Transverse colon (tissue), 4 donors: Measurements from ENCODE around the gene KCTD15. TPM values are rescaled to one million over a fixed set of nuclear protein-coding genes. Genes with fewer than 3 reads are reported as not detected.

Source experiments
- DNase-seq: peaks from one replicate; pipeline ENCODE4 v3.0.0-alpha.2; 2019
- H3K27ac ChIP-seq, 4 donors: fragments of 200-600 bp; sonication (generic); 2 replicates each; pipeline ENCODE4 v1.5.1; 2016 to 2018; ENCODE audit warnings: inconsistent platforms in 4 of 4
- H3K27me3 ChIP-seq: fragments of 200-600 bp; sonication (generic); 2 replicates; pipeline ENCODE4 v1.5.1; 2017; ENCODE audit warnings: inconsistent platforms
- H3K36me3 ChIP-seq, 4 donors: fragments of 200-600 bp; sonication (generic); 2 replicates each; pipeline ENCODE4 v1.5.1; 2017 to 2019; ENCODE audit warnings: inconsistent platforms in 4 of 4
- H3K4me1 ChIP-seq, 4 donors: fragments of 200-600 bp; sonication (generic); 2 replicates each; pipeline ENCODE4 v1.5.1; 2017 to 2020; ENCODE audit warnings: inconsistent platforms in 4 of 4
- H3K4me3 ChIP-seq, 4 donors: fragments of 200-600 bp; sonication (generic); 1 replicate in 1 of 4; 2 replicates in 3 of 4; pipeline versions ENCODE4 v1.5.1 to v1.6.1; 2017 to 2019; ENCODE audit warnings: inconsistent platforms in 4 of 4
- H3K9me3 ChIP-seq, 2 donors: fragments of 200-600 bp; sonication (generic); 2 replicates each; pipeline ENCODE4 v1.5.1; 2017 to 2019; ENCODE audit warnings: inconsistent platforms in 2 of 2
- EP300 ChIP-seq: sonication (generic); formaldehyde crosslinking; IDR thresholded peaks from one replicate; pipeline ENCODE4 v1.6.1; 2017; ENCODE audit warnings: antibody characterized with exemption, low read depth
- POLR2A ChIP-seq: fragments of 450-650 bp; IDR thresholded peaks from one replicate; pipeline ENCODE4 v1.6.1; 2016; ENCODE audit warnings: antibody characterized with exemption, mild to moderate bottlenecking, moderate library complexity
- POLR2AphosphoS5 ChIP-seq, 3 donors: sonication (generic); formaldehyde crosslinking; IDR thresholded peaks; one replicate each; pipeline ENCODE4 v1.6.1; 2016; ENCODE audit warnings: antibody characterized with exemption in 3 of 3
- WGBS, 2 donors: methylation state at CpG; one replicate each; pipeline ENCODE4 v1.1.5; 2018; ENCODE audit warnings: low coverage in 1 of 2; 5-methylcytosine and 5-hydroxymethylcytosine counted together
- in situ Hi-C, 4 donors: fragments of 200-750 bp; cut with MboI; loops; one replicate each; pipeline versions ENCODE4 v1.15.0 to v1.15.1; 2017; ENCODE audit warnings: low sequenced_read_pairs in 3 of 4, low pct_ligation_motif_present in 1 of 4, low pct_unique_long_range_greater_than_20kb in 1 of 4
- intact Hi-C: fragments of 100-400 bp; cut with DNase I; formaldehyde crosslinking; loops from one replicate; pipeline ENCODE4 v1.15.1; 2023; ENCODE audit warnings: low total_unique reads
- total RNA-seq, 4 donors: library from RNA; depleted of rRNA; stranded (reverse); fragments of >200 nt; gene quantifications; one replicate each; pipeline ENCODE4 v1.1.0, GENCODE V29; 2016
- TF ChIP-seq, protein P1 (sequence below), 5 experiments: fragments of 200-600 bp in 3 of 5; fragments of 450-650 bp in 2 of 5; sonication (generic) in 3 of 5; IDR thresholded peaks; 1 replicate in 2 of 5; 2 replicates in 3 of 5; pipeline ENCODE4 v1.5.1; 2016 to 2017; ENCODE audit warnings: antibody characterized with exemption in 5 of 5, inconsistent platforms in 3 of 5, mild to moderate bottlenecking in 2 of 5, moderate library complexity in 1 of 5

The KCTD15 gene
- total RNA-seq, 4 donors from 2014 or later = 28.5 to 158 (median 39.2) TPM

DNA sequence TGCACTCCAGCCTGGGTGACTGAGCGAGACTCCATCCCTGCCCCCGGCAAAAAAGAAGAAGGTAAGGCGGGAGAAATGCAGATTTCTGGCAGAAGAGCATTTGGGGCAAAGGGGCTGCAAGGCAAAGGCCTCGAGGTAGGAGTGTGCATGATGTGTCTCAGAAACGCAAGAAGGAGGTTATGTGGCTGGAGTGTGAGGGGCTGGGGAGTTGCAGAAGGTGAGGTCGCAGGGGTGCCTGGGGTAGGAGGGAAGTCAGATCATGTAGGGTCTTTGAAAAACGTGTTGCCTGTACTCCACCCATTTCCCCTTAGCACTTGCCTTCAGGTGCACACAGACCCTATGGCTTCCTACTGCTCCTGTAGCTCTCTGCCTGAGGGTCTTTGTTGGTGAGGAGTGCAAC, 29.9 kb downstream of the KCTD15 start:
- Histone ChIP-seq H3K4me1 (no peaks in the 10 kb centered on the region), H3K4me3 (no peak overlapping the region), H3K9me3 (no peaks in the 10 kb centered on the region), H3K36me3 (no peaks in the 10 kb centered on the region), H3K27ac (no peak overlapping the region), H3K27me3 (no peaks in the 10 kb centered on the region)
- intact Hi-C loops (no loop called here), in situ Hi-C loops (no loop called here)
- no peak for DNase-seq
- TF ChIP-seq POLR2AphosphoS5 (IDR thresholded peaks at IDR 0.05) (no peak), POLR2A (no peak), EP300 (no peak)
- TF ChIP-seq, protein P1, sequence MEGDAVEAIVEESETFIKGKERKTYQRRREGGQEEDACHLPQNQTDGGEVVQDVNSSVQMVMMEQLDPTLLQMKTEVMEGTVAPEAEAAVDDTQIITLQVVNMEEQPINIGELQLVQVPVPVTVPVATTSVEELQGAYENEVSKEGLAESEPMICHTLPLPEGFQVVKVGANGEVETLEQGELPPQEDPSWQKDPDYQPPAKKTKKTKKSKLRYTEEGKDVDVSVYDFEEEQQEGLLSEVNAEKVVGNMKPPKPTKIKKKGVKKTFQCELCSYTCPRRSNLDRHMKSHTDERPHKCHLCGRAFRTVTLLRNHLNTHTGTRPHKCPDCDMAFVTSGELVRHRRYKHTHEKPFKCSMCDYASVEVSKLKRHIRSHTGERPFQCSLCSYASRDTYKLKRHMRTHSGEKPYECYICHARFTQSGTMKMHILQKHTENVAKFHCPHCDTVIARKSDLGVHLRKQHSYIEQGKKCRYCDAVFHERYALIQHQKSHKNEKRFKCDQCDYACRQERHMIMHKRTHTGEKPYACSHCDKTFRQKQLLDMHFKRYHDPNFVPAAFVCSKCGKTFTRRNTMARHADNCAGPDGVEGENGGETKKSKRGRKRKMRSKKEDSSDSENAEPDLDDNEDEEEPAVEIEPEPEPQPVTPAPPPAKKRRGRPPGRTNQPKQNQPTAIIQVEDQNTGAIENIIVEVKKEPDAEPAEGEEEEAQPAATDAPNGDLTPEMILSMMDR (IDR thresholded peaks at IDR 0.05) = no peak
- WGBS, 2 donors = 70 to 76% methylated on average over 4 to 7 of the region's 7 CpGs

DNA sequence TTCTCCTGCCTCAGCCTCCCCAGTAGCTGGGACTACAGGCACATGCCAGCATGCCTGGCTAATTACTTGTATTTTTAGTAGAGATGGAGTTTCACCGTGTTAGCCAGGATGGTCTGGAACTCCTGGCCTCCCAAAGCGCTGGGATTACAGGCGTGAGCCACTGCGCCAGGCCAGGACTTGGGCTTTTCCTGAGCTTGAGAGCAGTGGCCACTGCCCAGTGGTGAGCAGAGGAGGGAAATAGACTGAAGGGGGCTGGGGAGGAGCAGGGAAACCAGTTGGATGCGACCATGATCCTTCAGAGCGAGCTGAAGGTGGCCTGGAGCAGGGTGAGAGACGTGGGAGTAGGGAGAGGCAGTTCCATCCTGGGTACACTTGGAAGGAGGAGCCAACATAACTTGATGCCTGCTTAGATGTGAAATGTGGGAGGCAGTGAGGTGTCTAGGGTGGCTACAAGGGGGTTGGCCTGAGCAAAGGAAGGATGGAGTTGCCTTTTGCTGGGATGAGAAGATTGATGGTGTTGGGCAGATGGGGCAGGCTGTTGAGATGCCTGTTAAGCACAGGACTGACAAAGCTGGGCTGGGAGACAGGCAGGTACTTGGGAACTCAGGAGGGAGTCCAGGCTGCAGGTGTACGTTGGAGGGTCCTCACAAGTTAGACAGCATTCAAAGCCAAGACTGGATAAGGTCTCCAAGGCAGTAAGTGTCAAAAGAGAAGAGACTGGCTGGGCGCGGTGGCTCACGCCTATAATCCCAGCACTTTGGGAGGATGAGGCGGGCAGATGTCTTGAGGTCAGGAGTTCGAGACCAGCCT, 31.8 kb downstream of the KCTD15 start:
- WGBS, 2 donors = 73 to 75% methylated on average over 3 to 13 of the region's 13 CpGs
- TF ChIP-seq POLR2AphosphoS5 (IDR thresholded peaks at IDR 0.05) = no peak
- H3K9me3 ChIP-seq = no peaks in the 10 kb centered on the region

DNA sequence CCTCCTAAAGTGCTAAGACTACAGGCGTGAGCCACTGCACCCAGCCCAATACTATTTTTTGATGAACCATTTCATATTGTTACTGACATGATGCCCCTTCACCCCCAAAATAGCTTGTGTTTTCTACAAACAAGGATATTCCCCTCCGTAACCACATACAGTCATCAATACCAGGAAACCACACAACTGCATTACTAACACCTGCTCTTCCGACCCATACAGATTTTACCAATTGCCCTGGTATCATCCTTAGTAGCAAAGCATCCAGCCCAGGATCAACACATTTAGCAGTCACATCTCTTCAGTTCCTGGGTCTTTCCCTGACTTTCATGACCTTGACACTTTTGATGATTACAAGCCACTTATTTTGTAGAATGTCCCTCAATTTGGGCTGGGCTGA, 33.6 kb downstream of the KCTD15 start:
- H3K27me3 ChIP-seq = no peaks in the 10 kb centered on the region
- DNase-seq = no peak
- intact Hi-C loops (no loop called here), in situ Hi-C loops (no loop called here)
- WGBS, 2 donors = 84 to 90% methylated on average over 3 of the region's 3 CpGs
- TF ChIP-seq POLR2A (no peak), EP300 (no peak), POLR2AphosphoS5 (IDR thresholded peaks at IDR 0.05) (no peak)
- TF ChIP-seq, protein P1 (IDR thresholded peaks at IDR 0.05) = no peak
- H3K9me3 ChIP-seq = no peaks in the 10 kb centered on the region
- H3K36me3 ChIP-seq = no peaks in the 10 kb centered on the region
- H3K4me1 ChIP-seq = no peaks in the 10 kb centered on the region
- H3K27ac ChIP-seq = no peak overlapping the region
- no peak overlapping the region for H3K4me3 ChIP-seq

More for the DNA sequence above, 31.8 kb downstream of the KCTD15 start:
- in situ Hi-C loops (no loop called here), intact Hi-C loops (no loop called here)
- Histone ChIP-seq H3K27ac (no peak overlapping the region), H3K4me3 (no peak overlapping the region), H3K36me3 (no peaks in the 10 kb centered on the region), H3K4me1 (no peaks in the 10 kb centered on the region), H3K27me3 (no peaks in the 10 kb centered on the region)
- no peak for DNase-seq

DNA sequence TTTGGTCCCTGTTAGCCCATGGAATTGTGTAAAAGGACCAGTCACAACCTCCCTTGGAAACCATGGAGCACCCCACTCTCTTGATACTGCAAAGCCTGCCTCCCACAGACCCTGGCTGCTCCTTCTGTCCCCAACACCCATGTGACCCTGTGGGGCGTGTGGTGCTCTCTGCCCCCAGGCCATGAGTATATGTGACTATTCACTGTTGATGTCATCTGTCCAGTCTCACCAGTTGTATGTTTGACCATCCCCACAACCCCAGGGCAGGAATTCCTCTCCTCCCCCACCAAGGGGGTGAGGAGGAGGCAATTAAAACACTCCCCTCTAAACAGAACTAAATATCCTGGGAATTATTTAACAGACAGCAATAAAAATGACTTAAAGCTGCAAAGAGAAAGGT, 35.2 kb downstream of the KCTD15 start:
- H3K4me3 ChIP-seq = no peak overlapping the region
- intact Hi-C loops = no loop called here
- no peaks in the 10 kb centered on the region for H3K27me3 ChIP-seq
- no peak overlapping the region for H3K27ac ChIP-seq
- in situ Hi-C loops = no loop called here
- DNase-seq = no peak
- no peaks in the 10 kb centered on the region for H3K9me3 ChIP-seq
- no peaks in the 10 kb centered on the region for H3K4me1 ChIP-seq
- TF ChIP-seq, protein P1 (IDR thresholded peaks at IDR 0.05) = no peak
- TF ChIP-seq POLR2AphosphoS5 (IDR thresholded peaks at IDR 0.05) (no peak), EP300 (no peak), POLR2A (no peak)
- 71 to 80% methylated on average over 1 of the region's 1 CpG for WGBS, 2 donors
- no peaks in the 10 kb centered on the region for H3K36me3 ChIP-seq
